ENCODE measurements around the gene DOCK3.
"Not testable (repeated sequence)": the region's sequence is repeated elsewhere in the genome, so short reads cannot be mapped to it uniquely, and the experiment has no call there.

Gene DOCK3

DNA sequence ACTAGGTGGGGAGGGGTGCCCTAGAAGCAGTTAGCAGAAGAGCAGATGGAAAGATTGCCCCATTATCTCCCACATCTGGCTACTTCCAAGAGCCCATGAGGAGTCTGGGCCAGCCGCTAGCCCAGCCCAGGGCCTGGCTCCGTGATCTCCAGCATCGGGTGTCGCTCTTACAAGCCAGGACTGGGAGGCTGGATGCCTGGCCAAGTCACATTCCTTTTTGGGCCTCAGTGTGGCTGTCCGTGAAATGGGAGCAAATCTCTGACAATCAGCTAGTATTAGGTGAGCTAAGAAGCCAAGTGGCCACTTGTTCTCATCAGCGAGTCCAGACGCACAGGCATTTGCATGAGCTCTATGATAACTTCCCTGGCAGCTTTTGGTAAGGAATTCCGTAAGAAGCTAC, 23.3 kb upstream of the DOCK3 start:
- DNase-seq: no peak

DNA sequence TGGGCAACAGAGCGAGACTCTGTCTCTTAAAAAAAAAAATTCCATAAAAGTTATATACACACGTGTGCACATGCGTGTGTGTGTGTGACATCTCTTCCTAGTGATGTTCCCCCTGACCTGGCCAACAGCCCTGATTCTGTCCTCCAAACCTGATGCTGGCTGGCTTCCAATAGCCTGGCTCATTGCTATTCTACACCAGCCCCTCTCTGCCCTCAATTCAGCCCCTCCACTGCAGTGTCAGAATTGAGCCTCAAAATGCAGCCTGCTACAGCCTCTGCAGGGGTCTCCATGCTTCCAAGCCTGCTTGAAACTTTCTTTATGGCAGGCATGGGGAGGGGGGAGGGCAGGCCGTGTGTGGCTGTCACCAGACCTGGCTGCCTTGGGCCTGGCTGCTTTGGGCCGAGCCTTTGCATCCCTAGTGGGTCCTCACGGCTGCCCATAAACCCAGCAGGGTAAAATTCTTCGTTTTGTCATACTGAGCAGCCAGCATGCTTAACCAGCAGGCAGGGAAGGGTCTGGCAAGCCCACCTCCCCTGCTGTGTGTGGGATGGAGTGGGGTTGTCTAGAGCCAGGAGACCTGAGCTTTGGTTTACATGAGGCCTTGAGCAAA, 22.7 kb upstream of the DOCK3 start:
- DNase-seq: peak in 2 of 14 donors; percentile 7 to 36

DNA sequence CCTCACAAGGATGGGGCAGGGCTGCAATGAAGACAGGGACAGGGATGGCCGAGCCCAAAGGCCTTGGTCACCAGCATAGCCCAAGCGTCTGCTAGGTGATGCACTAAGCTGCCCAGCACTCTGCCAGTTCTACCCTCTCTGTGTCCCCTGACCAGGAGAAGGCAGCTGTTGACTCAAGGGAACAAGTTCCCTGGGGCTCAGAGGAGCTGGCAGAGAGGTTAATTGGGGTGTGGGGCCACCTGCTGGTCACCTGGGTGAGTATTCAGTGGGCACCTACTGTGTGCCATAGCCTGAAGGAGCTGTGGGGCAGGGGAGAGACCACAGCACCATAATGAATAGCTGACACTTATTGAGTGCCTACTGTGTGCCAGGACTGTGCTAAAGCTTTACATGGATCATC, 22.0 kb upstream of the DOCK3 start:
- DNase-seq: peak in 2 of 14 donors; percentile 9 to 15

DNA sequence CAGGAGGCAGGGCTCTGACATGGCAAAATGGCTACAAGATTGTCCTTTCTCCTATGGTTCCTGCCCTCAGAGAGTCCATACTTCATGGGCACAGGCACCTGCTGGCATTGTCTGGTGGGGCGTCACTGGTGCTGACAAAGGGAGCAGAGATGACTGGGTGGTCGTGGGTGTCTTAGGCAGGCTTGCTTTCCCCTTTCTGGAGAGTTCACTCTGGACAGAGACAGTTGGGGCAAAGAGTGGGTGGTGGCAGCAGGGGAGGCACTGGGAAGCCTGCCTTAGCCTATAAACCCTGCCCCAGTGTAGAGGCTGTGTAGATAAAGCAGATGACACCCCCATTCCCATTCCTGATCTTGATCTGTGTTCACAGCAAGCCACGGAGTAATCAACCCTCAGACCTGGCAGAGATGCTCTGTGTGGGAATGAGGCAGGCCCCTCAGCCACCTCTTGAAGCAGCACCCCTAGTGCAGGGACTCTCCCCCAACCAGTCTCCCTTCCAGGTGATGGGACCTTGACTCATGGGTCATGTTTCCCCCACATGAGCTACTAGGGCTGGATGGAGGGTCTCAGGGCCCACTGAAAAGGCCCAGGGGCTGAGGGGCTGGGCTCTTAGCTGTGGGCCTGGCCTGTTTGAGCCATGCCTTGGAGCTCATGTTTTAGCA, 20.7 kb upstream of the DOCK3 start:
- no peak for DNase-seq

DNA sequence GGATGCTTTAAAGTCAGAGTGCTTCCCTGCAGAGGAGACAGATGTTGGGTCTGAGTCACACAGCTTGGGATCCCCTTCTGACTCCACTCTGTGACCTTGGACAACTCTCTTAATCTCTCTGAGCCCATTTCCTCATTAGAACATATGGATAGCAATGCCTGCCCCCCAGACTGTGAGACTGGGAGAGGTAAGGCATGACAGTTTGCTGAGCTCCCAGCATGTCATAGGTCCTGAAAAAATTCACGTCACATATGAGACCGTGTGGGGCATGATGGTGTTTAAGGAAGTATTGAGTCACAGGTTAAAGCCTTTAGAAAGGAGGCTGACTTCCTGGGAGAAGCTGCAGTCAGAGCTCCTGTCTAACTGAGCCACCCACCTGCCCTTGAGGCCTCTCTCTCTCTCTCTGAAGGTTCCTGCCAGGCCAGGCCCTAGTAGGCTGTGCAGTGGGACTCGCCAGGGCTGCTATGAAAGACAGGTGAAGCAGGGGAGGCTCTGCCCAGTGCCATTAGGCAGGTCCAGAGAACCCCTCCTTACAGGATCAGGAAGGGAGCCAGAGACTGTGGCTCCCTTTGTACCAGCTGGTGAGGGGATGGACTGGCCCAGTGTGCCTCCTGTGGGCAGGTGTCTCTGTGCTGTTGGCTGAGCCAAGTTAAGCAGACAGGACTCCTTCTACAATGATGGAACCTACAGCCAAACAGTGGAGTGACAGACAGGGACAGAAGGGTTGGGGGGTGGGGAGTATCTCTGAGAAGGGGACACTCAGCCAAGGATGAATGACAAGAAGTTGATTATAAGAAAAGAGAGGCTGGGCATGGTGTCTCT, 19.5 kb upstream of the DOCK3 start:
- DNase-seq: no peak

DNA sequence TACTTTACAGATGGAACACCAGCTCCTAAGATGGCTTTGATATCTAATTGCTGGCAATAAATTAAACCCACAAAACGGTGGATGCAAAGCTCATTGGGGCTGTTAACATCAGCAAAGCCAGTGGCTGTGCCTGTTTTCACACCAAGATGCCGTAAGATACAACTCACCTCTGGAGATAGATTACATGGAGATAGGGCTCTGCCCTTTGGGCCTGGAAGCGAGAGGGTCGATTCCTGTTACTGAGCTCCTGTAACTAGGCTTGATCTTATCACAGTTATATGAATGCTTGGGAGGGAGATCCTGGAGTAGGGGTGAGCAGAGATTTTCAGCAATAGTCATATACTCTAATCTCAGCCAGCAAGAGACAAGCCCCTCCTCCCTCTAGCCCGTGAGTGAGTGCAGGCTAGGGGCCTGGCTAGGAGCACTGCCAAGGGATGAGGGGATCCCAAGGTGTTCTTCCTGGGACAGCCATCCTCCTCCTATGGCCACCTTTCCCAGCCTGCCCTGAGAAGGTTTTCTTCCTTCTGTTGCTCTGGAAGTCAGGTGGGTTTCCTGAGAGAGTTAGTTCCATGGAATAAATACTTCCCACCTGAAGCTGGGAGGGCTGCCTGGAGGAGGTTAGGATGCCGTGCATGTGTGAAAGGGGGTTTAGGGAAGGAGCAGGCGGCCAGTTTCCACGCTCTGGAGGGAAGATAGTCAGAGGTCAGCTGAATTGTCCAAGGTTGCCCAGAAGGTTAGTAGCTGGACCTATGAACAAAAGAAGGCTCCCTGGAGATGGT, 18.1 kb upstream of the DOCK3 start:
- no peak for DNase-seq

DNA sequence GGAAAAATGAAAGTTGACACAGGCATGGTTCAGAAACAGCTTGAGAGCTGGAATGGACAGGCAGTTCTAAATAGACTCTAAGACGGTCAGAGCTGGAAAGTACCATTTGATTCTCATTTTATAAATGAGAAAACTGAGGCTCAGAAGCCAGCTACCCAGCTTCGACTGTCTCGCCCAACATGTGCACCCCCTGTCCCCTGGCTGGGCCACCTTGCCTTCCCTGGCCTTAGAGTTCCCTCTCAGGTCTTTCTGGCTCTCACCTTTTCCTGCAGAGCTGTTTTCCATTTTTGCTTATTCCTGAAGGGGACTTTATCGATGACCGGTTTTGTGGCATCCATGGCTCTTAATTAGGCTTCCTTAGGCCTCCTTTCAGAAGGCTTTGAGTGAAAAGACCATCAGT, 17.3 kb upstream of the DOCK3 start:
- DNase-seq: no peak

DNA sequence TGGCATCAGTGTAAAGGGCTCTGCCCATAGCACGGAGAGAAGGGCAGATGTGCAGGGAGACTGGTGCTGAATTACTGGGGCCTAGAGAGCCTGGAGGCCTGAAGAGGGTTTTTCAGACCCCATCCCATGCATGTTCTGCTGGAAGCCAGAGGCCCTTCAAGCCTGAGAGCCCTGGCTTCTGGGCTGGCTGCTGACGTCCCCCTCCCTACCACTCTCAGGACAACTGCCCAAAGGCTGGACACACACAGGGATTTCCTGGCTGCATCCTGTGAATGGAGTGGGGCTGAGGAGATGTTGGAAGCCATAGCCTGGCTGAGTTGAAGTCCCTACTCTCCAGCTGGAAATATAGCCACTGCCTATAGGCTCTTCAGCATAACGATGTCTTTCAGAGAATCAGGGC, 16.9 kb upstream of the DOCK3 start:
- DNase-seq: no peak

DNA sequence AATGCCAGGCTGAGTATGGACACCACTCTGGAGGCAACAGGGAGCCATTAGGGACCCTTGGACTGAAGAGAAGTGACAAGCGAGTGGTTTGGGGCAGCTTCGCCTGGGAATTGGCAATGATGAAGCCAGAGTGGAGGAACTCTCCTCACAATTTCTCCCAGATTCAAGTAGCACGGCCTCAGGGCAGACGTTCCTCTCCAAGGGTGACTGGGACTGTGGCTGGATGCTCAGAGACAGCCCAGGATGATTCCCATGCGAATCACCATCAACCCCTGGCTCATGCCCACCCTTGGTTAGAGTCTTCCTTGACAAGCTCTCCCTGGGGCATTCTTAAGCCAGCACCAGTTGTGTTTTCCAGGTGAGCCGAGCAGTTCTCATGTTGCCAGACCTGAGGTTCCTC, 16.3 kb upstream of the DOCK3 start:
- DNase-seq: no peak

DNA sequence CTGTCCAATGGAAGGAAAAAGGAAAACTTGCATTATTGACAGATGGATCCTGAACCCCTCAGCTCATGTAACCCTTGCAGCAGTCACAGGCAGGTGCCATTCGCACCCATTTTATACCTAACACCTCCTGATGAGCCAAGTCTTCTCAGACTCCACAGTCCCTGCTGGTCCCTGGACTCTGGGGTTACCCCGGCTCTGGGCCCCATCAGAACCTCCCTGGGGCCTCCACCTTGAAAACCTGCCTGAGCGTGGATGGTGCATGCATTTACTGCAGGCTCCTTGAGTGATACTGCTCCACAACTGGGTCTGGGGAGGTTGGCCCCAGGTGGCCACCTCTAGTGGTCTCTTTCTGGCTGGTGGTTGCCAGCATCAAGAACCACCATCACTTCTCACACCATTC, 15.9 kb upstream of the DOCK3 start:
- DNase-seq: no peak

DNA sequence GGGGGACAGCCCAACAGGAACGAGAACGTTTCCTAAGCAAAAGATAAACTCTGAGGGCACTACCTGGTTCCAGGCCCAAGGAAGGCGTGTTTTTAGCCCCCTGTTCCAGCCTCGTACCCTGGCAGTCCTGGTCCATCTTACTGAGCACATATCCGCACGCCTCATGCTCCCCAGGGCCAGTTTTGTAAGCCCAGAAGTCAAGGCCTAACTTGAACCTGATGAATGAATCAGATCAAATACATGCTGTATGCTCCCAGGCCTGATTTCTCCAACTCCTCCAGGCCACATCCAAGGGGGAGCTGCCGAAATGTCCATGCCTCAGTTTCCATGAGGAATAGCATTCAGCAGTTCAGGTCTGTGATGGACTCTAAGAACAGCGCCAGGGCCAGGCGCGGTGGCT, 14.3 kb upstream of the DOCK3 start:
- no peak for DNase-seq

DNA sequence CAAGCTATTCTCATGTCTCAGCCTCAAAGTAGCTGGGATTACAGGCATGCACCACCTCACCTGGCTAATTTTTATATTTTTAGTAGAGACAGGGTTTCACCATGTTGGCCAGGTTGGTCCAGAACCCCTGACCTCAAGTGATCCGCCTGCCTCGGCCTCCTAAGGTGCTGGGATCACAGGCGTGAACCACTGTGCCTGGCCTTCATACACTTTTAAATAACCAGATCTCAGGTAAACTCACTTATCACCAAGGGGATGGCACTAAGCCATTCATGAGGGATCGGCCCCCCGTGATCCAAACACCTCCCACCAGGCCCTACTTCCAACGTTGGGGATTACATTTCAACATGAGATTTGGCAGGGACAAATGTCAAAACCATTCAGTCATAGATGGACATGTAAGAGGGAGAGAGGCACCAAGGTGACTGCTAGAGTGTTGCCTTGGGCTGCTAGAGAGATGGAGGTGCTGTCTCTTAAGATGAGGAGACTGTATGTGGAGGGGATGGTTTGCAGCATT, 13.3 kb upstream of the DOCK3 start:
- no peak for DNase-seq

DNA sequence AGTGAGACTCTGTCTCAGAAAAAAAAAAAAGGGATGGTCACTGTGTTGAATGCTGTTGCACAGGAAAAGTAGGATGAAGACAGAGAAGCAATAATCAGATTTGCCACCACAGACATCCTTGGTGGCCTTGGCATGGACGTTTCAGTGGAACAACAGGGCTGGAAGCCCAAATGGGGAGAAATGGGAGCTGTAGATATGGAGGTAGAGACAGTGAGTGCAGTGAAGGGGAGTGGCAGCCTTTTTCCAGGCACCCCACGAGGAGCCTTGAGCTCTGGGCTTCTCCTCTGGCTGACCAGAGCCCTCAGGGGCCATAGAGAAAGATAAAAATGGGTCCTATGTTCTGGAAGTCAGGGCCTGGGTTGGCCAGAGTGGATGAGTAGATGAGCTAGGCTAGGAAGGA, 12.3 kb upstream of the DOCK3 start:
- DNase-seq: no peak

DNA sequence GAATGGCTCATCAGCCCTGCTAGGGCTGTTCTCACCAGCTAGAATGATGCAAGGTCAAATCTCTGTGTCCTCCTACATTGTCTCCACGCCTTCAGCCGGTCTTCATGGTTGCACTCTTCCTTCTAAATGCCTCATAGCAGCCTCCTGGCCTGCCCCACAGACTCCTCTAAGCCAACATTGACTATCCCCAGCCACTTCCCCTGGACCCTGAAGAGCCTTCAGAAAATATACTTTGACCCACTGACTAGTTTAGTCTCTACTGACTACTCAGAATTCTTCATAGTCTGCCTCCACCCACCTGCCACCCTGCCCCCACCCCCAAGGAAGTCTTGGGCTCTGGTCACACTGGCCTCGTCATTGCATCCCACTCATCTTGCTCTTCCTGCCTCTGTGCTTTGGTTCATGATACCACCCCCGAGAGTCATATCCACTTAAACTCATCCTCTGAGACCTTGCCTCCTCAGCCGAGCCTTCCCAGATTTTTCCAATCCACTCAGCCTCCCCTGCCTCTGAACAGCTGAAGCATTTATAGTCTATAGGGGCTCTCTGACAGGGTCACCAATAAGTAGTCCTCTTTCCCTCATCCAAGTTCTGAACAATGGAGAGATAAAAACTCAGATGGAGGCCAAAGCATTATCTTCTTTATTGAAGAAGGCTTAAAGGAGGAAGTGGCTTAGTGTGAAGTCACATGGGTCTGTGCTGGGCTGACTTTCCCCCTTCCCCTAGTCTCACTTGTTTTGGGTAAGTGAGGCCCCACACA, 9.5 kb upstream of the DOCK3 start:
- no peak for DNase-seq

DNA sequence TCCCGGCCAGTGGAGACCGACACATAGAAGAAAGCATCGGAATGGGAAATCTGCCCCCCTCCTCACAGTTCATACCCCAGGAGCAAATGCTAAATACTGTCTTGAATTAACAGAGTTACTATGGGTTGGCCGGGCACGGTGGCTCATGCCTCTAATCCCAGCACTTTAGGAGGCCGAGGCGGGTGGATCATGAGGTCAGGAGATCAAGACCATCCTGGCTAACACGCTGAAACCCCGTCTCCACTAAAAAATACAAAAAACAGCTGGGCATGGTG, 8.9 kb upstream of the DOCK3 start:
- DNase-seq: not testable (repeated sequence)

DNA sequence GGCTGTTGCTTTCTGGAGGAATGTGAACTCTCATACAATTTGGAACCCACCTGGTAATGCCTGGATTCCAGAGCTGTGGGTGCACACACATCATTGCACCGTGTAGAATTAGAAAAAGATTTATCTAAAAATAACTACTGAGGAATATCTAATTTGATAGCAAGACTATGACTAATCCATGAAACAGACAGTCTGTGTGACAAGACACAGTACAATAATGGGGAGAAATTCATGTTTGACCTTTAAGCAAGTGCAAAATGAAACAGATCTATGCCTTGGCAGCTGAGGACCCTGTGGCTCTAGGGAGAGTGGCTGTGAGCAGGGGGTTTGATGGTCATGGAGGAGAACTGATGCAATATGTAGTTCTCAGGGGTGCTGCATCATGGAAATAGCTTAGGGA, 7.9 kb upstream of the DOCK3 start:
- DNase-seq: no peak

DNA sequence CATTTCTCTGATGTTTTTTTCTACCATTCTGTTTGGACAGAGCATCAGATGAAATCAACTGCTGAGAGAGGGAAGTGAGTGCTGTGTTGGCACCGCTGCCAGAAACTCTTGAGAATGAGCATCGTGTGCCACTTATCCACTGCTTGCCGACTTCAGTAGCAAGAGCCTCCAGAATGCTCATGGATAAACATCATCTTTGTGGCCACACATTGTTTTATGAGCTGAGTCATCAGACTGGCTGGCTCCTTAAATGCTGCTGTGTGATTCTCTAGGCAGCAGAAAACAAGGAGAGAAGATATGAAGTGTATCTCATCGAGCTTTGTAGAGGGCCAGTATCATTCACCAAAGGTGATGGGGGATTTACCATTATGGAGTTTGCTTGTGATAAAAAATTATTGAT, 3.4 kb upstream of the DOCK3 start:
- DNase-seq: no peak

DNA sequence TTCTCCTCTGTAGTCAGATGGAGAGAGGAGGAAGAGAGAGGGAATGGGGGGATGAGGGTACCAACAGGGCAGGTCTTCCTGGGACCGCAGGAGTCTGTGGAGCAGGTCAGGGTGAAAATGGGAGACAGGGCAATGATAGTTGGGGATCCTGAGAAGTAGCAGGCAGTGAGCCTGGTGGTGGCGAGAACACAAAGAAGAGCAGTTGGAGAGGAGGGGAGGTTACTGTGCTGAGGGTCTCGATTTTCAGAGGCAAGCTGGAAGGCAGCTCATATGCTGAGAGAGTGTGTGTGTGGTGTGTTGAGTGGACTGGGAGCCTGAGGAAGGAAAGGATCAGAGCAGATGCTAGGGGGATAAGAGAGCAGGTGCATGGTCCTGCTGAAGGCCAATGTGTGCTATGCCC, 2.1 kb upstream of the DOCK3 start:
- DNase-seq: no peak

DNA sequence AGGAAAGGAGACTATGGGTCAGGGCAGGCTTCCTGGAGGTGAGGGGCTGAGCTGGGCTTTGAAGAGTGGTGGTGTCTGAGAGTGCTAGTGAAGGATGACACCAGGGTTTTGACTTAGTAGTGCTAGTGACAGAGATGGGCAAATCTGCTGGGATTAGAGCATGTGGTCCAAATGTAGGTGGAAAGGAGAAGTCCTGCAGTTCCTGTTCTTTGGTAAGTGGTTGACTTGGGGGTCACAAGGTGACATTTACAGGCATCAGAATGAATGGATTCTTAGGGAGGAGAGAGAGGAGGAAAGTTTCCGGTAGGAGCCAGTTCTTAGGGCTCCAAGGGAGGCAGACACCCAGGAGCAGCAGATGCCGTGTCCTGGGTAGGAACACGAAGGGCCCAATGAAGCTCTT, 796 bp upstream of the DOCK3 start:
- DNase-seq: no peak

DNA sequence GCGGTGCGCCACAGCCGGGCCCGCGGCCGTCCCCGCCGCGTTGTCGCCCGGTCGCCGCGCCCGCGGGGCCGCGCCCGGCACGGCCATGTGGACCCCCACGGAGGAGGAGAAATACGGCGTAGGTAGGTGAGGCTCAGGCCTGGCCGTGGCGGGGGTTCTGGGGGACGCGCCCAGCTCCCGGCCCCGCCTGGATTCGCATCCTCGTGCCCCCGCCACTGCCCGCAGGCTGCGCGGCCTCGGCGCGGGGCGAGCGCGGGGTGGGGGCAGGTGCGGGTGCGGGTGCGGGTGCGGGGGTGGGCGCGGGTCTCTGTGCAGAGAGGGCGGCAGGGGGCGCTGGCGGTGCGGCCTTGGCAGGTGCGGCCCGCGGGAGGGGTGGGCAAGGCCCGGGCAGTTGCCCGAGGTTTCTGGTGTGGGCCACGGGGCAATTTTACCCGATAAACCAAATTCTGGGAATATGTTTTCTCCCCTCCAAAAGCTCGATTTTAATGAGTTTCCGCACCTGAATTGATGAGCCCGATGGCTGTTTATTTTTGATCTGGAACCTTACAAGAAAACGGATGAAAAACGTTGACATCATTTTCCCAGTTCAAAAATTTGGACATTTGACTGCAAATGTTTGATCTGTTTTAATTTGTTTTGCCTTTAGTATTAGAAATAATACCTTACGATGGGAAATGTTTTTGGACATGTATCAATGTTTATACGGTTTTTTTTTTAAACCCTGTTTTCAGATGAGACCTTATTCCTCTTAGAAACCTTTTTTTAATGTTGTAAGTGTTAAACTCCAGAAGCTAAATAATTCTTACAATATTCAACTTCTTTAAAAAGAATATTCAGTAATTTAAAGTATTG, 678 bp downstream of the DOCK3 start:
- peak in 13 of 14 donors; percentile 26 to 82 (median 53) for DNase-seq

DNA sequence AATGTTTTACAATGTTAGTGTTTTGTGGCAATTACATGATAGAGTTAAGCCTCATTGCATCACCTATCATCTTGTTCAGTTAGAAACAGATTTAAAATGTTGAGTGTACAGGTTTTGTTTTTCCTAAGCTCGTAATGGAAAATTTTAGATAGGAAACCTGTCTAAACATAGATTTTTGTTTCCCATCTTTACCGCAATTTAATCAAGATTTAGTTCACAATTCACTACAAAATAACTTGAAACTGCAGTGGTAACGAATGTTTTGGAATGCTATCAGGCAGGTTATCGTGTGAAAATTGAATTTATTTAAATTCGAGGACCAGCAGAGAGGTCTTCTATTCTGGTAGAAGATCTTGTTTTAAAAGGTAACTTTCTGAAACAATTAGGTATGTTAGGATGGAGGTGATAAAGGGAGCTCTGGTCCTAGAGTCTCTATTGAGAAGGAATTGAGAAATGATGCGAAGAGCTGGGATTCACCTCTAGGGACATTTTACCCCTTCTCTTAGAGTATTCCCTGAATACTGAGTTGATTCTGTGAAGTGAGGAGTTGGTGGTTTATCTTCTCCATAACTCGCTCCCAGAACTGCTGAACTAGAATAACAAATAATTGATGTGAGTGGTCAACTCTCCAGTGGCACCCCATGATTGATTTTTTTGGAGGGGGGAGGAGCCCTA, 1.4 kb downstream of the DOCK3 start:
- DNase-seq: peak in 1 of 14 donors; percentile 26

All from C1 segment of cervical spinal cord (tissue), 14 donors.